HG02678 (cell line): ENCODE data around the gene PRR3.
"Not testable (repeated sequence)": the region's sequence is repeated elsewhere in the genome, so short reads cannot be mapped to it uniquely, and the experiment has no call there.

Source experiments
- ATAC-seq: cut with Tn5 transposase; IDR thresholded peaks from one replicate; pipeline ENCODE4 v1.9.1; 2021; ENCODE audit warnings: mild to moderate bottlenecking, moderate library complexity; ENCODE audit not compliant: unreplicated experiment

The PRR3 gene, protein sequence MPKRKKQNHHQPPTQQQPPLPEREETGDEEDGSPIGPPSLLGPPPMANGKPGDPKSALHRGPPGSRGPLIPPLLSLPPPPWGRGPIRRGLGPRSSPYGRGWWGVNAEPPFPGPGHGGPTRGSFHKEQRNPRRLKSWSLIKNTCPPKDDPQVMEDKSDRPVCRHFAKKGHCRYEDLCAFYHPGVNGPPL

DNA sequence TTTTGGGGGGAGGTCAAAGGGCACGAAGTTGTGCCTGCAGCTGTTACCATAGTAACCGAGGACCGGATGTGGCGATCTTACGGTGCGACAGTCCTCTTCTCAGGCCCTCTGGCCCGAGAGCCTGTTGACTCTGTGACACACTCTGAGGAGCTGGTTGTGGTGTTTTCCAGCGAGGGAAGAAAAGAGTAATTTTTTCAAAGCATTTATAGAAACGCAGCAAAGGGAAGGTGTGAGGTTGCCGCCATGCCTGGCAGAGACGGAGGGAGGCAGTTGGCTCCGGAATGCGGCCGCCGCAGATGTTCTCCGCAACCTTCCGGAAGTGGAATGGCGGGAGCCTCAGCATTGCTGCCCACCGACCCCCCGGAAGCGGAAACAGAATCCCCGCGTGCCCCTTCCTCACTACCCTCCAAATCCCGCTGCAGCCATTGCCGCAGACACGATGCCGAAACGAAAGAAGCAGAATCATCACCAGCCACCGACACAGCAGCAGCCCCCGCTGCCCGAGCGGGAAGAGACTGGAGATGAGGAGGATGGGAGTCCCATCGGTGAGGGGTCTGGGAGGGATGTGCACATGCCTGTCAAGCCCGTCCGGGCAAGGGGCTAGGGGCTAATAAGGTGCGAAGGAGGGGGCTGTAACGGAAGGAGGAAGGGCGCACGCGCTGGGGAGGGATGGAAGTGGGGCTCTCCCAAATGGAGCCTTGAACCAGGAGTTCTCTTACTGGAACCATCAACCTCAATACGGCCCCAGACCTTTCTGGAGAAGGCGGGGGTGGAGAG lies at the start of gene PRR3:
PRR3 (plus strand) TSS at position 390 of the 777 bp plus-strand sequence; CDS start at position 440, 50 bp downstream.
- peak; percentile 61 for ATAC-seq

DNA sequence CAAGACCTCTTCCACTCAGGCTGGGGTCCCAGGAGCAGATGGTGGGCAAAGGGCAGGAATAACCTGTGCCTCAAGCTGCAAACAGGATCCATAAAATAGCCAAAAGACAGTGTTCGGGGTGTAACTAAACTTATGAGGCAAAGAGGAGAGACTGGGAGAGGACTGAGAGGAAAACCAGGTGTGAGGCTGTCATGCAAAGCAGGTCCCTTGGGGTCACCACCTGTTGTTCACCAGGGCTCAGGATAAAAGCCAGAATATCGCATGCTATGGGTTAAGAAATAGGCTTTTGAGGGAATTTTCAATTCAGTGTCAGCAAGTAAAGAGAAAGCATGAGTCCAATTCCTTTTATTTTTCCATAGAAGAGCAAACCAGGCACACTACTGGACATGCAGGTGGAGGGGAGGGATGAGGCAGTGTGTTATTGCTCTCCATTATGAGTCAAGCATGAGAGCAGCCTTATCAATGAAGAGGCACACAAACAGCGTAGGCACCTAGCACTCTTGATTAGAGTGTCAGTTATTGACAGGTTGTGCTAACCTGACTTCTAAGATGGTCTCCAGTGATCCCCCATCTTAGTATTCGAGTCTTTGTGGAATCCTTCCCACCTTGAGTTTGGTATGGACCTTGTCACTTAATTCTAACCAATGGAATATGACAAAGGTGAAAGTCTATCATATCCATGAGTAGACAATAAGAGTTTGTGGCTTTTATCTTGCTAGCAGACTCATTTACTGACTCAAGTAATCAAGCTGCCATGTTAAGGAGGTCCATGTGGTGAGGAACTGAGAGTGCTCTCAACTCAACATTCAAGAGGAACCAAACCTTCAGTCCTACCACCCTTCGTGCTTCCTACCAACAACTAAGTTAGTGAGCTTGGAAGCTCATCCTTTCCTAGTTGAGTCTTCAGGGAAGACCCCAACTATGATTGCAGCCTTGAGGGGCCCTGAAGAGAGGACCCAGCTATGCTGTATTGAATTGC lies 49.0 kb upstream of the PRR3 start:
- ATAC-seq: peak; percentile 35

DNA sequence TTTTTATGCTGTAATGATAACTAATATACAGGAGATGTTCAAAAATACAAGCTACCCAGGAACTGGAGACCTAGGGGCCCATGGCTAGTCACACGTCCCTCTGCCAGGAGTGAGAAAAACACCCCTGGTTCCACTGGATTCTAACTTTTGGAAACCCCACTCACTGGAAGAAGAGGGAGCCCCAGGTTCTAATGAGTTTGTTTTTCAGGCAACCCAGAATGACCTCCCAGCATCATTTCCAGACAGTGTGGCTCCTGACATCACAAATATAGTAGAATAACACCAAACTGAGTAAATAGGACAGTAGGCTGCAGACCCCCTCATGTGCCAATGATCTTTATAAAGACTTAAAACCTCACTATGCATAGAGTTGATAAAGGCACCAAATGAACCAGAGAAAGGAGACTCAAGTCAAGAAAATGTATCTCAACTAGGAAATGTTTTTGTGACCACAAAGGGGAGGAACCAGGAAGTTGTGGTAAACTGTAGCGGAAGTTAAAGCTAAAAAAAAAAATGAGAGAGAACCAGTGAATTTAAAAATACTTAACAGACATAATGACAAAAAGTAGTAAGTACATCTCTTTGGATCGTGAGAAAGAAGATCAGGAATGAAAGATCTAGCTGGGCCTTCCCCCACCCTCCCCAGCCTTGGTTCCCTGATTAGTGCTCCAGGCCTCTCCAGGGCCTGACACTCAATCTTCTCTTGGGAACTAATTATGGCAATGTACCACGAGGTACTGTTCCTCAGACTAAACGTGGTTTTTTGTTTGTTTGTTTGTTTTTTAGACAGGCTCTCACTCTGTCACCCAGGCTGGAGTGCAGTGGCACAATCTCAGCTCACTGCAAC lies 48.0 kb upstream of the PRR3 start:
- ATAC-seq: peak; percentile 56

DNA sequence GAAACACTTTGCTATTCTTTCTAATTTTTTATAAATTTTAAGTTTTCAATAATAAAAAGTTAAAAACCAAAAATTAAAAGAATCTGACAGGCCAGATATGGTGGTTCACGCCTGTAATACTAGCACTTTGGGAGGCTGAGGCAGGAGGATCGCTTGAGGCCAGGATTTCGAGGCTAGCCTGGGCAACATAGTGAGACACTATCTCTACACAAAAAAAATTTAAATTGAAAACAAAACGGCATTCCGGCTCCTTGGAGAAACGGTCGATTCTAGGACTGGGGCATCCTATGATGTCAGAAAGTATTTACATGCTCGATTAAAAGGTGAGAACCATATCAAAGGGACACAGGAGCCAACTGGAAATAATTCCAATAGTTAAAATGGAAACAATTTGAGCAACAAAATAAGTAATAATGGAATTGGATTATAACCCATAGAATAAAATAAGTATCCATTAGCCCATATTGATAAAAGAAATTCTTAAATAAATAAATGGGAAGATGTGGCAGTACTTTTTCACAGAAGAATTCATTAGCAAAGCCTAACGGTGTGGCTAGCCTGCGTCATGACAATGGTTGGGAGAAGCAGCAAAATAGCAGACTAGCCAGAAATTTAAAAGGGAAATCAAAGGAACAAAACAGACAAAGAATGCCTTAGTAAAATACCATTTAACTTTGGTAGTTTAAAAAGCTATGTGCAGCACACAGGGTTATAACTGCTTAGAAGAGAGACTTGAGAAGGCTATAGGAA lies 46.5 kb upstream of the PRR3 start:
- no peak for ATAC-seq

DNA sequence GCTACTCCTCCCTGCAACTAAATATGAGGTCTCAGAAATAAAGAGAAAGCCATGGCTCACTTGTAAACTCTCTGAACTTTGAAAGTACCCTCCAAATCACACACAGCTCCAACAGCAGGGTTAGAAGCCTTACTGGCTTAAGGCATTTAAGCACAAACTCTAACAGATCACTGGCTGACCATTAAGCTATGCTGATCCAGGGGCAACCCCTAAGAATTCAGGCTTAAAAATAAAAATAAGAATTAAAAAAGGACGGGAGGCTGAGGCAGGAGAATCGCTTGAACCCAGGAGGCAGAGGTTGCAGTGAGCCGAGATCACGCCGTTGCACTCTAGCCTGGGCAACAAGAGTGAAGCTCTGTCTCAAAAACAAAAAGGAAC lies 45.9 kb upstream of the PRR3 start:
- no peak for ATAC-seq

DNA sequence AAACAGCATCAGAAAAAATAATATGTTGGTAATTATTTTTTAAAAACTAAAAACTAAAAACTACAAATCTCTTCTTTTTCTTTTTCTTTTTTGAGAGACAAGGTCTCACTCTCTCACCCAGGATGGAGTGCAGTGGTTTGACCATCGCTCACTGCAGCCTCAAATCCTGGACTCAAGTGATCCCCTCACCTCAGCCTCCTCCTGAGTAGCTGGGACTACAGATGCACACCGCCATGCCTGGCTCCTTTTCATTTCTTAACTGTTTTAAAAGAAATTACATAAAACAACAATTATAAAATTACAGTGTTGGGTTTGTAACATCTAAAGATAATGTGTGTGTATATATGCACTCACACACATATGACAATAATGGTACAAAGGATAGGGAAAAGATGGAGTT lies 43.6 kb upstream of the PRR3 start:
- no peak for ATAC-seq

DNA sequence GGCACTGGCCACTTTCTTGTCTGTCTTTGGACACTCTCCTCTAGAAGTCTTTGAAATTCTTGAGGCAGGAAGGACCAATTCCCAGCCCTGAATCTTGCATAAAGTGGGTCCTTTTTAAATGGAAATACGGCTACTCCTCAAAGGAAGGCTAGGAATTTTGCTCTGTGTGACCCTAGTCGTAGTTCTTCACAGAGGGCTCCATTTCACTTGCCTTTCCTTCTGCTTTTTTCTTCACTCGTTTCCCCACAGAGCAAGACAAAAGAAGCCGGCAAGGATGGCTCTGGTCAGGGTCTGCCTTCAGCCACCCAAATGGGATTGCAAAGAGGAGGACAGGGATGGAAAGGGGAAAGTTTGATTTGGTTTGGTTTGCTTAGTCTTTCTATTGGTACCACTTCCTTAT lies 42.0 kb upstream of the PRR3 start:
- no peak for ATAC-seq

DNA sequence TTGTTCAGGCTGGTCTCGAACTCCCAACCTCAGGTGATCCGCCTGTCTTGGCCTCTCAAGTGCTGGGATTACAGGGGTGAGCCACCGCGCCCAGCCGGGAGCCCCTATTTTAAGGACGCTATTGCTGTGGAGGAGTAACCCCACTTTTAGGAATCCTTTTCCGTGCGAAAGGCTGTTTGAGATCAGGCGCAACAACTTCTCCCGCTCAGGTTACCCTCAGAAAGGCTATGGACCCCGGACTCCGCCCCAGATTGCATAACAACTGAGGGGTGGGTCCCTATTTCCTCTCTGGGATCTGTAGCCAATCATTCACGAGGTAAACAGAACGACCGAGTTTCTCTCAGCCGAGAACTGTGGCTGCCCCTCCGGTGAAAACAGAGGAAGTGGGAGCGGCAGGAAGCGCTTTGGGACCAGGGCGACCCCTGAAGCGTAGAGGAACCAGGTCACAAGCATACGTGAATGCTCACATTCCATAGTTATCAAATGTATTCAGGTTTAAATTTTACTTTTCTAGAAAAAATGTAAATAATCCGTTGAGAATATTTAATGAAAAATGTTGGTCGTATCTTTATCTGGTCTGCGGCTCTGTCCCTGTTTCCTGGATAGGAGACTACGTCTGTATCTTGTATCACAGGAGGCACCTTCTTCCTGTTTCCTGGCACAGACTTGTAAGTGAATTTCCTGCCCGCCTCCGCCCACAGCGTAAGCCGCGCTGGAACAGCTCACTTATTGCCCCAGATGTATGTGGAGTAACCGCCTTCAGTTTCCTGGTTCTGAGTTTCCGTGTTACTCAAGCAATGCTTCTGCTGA lies 40.9 kb upstream of the PRR3 start:
- ATAC-seq: peak; percentile 76

DNA sequence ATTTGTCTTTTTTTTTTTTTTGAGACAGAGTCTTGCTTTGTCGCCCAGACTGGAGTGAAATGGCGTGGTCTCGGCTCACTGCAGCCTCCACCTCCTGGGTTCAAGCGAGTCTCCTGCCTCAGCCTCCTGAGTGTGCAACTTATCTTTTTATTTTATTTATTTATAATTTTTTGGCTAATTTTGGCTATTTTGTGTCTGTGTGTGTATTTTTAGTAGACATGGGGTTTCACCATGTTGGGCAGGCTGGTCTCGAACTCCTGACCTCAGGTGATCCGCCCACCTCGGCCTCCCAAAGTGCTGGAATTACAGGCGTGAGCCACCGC lies 40.4 kb upstream of the PRR3 start:
- ATAC-seq: not testable (repeated sequence)

DNA sequence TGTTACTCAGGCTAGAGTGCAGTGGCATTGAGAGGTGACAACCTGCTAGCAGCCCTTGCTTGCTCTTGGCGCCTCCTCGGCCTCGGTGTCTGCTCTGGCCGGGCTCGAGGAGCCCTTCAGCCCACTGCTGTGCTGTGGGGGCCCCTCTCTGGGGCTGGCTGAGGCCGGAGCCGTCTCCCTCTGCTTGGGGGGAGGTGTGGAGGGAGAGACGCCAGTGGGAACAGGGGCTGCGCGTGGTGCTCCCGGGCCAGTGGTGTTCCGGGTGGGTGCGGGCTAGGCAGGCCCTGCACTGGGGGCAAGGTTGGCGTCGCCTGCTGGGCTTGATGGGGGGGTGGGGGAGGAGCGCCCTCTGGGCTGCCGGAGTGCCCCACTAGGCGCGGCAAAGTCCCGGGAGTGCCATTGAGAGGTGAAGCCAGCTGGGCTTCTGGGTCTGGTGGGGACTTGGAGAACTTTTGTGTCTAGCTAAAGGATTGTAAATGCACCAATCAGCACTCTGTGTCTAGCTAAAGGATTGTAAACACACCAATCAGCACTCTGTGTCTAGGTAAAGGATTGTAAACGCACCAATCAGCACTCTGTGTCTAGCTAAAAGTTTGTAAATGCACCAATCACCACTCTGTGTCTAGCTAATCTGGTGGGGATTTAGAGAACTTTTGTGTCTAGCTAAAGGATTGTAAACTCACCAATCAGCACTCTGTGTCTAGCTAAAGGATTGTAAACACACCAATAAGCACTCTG lies 39.2 kb upstream of the PRR3 start:
- ATAC-seq: not testable (repeated sequence)

DNA sequence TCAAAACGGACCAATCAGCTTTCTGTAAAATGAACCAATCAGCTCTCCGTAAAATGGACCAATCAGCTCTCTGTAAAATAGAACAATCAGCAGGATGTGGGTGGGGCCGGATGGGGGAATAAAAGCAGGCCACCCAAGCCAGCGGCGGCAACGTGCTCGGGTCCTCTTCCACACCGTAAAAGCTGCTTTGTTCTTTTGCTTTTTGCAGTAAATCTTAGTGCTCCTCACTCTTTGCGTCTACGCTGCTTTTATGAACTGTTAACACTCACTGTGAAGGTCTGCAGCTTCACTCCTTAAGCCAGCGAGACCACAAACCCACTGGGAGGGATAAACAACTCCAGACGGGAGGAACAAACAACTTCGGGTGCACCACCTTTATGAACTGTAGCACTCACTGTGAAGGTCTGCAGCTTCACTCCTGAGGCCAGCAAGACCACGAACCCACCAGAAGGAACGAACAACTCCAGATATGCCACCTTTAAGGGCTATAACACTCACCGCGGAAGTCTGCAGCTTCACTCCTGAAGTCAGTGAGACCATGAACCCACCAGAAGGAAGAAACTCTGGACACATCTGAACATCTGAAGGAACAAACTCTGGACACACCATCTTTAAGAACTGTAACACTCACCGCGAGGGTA lies 38.5 kb upstream of the PRR3 start:
- not testable (repeated sequence) for ATAC-seq

DNA sequence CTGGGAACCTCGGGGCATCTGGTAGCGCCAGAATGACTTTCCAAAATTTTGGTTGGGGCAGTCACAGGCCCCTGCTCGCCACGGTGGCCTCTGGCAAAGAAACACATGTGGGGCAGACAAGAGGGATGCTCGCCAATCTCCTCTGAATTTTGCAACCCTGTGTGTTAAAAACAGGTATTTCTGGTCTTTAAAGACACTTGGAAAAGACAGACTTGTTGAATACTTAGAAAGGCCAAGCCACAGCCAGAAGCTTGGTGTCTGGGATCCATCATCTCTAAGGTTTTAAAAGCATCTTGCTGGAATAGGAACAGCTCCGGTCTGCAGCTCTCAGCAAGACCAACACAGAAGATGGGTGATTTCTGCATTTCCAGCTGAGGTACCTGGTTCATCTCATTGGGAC lies 36.6 kb upstream of the PRR3 start:
- ATAC-seq: no peak

DNA sequence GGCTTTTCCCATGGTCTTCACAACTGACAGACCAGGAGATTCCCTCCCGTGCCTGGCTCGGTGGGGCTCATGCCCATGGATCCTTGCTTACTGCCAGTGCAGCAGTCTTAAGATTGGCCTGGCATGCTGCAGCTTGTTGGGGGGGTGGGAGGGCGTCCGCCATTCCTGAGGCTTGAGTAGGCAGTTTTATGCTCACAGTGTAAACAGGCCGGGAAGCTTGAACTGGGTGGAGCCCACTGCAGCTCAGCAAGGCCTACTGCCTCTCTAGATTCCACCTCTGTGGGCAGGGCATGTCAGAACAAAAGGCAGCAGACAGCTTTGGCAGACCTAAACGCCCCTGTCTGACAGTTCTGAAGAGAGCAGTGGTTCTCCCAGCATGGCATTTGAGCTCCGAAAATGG lies 36.0 kb upstream of the PRR3 start:
- not testable (repeated sequence) for ATAC-seq

DNA sequence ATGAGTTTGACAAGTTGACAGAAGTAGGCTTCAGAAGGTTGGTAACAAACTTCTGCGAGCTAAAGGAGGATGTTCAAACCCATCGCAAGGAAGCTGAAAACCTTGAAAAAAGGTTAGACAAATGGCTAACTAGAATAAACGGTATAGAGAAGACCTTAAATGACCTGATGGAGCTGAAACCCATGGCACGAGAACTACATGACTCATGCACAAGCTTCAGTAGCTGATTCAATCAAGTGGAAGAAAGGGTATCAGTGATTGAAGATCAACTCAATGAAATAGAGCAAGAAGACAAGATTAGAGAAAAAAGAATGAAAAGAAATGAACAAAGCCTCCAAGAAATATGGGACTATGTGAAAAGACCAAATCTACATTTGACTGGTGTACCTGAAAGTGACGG lies 35.1 kb upstream of the PRR3 start:
- not testable (repeated sequence) for ATAC-seq

DNA sequence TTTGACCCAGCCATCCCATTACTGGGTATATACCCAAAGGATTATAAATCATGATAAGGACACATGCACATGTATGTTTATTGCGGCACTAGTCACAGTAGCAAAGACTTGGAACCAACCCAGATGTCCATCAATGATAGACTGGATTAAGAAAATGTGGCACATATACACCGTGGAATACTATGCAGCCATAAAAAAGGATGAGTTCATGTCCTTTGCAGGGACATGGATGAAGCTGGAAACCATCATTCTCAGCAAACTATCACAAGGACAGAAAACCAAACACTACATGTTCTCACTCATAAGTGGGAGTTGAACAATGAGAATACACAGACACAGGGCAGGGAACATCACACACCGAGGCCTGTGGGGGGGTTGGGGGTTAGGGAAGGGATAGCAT lies 30.7 kb upstream of the PRR3 start:
- ATAC-seq: not testable (repeated sequence)

DNA sequence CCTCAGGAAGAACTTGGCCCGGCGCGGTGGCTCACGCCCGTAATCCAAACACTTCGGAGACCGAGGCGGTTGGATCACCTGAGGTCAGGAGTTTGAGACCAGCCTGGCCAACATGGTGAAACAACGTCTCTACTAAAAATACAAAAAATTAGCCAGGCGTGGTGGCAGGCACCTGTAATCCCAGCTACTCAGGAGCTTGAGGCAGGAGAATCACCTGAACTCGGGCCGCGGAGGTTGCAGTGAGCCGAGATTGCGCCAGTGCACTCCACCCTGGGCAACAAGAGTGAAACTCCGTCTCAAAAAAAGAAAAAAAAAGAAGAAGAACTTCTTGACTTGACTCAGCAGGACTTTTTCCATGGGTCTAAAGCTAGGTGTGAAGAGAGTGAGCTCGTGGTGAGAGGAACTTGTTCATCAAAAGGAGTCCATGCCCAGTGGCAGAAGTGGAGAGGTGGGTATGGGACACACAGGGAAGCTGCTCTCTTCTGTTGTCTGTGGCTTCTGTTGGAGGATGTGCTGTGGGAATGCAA lies 27.7 kb upstream of the PRR3 start:
- ATAC-seq: not testable (repeated sequence)

DNA sequence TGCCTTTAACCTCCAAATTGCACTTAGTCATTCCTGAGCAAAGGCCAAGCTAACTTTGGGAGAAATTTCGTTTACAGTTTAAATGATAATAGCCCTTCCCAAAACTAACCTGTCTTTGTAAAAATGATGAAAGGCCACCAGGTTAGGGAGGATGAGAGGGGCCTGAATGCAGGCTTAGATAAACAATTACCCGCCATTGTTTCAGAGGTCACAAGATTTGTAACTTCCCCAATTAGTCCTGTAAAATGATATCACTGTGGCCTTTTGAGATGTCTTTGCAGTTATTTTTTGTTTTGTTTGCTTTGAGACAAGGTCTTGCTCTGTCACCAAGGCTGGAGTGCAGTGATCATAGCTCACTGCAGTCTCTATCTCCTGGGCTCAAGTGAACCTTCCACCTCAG lies 27.1 kb upstream of the PRR3 start:
- ATAC-seq: no peak
